HG03175 (cell line): ENCODE data around the gene ZSCAN2.

Source experiments
- ATAC-seq: cut with Tn5 transposase; IDR thresholded peaks from one replicate; pipeline ENCODE4 v1.9.1; 2021; ENCODE audit warnings: mild to moderate bottlenecking, moderate library complexity; ENCODE audit not compliant: unreplicated experiment

Gene ZSCAN2

GRCh38 chr15:84668221-84668982 is 67.6 kb downstream of the ZSCAN2 start:
- no peak for ATAC-seq

- ATAC-seq, result no peak
Observed at GRCh38 chr15:84669726-84670125, 68.9 kb downstream of the ZSCAN2 start.

GRCh38 chr15:84671211-84671610 is 70.4 kb downstream of the ZSCAN2 start:
- ATAC-seq, result no peak
